OCI-LY1 (cell line): Measurements from ENCODE around the gene SAFB.

Source experiments
- H2AFZ ChIP-seq: fragments of 200-600 bp; sonication (generic), shearing (Covaris generic); 2 replicates; pipeline ENCODE4 v1.6.0; 2014; ENCODE audit warnings: antibody characterized with exemption, mild to moderate bottlenecking, low read length
- H3F3A ChIP-seq: fragments of 200-600 bp; sonication (generic), shearing (Covaris generic); 2 replicates; pipeline ENCODE4 v1.6.0; 2014; ENCODE audit warnings: mild to moderate bottlenecking, antibody characterized with exemption, low read length, moderate library complexity; ENCODE audit not compliant: insufficient read depth
- H3K27ac ChIP-seq: fragments of 200-600 bp; sonication (generic); 2 replicates; pipeline ENCODE4 v1.5.1; 2014; ENCODE audit warnings: low read length, mixed run types, mild to moderate bottlenecking, low read depth; ENCODE audit not compliant: poor library complexity, severe bottlenecking
- H3K27me3 ChIP-seq: fragments of 200-600 bp; sonication (generic); 2 replicates; pipeline ENCODE4 v1.6.0; 2014; ENCODE audit warnings: antibody characterized with exemption, mild to moderate bottlenecking, low read length, moderate library complexity; ENCODE audit not compliant: insufficient read depth
- H3K36me3 ChIP-seq: fragments of 200-600 bp; sonication (generic); 2 replicates; pipeline ENCODE4 v1.6.1; 2014; ENCODE audit warnings: mild to moderate bottlenecking, antibody characterized with exemption, low read length, moderate library complexity, mixed read lengths; ENCODE audit not compliant: insufficient read depth
- H3K4me1 ChIP-seq: fragments of 200-600 bp; sonication (generic); 2 replicates; pipeline ENCODE4 v1.5.1; 2014; ENCODE audit warnings: mild to moderate bottlenecking, low read length, moderate library complexity; ENCODE audit not compliant: insufficient read depth, severe bottlenecking
- H3K4me2 ChIP-seq: fragments of 200-600 bp; sonication (generic), shearing (Covaris generic); 2 replicates; pipeline ENCODE4 v1.6.1; 2014; ENCODE audit warnings: low read length
- H3K4me3 ChIP-seq: fragments of 200-600 bp; sonication (generic); 2 replicates; pipeline ENCODE4 v1.5.1; 2014; ENCODE audit warnings: low read length, low read depth, mild to moderate bottlenecking, mixed read lengths; ENCODE audit not compliant: poor library complexity, severe bottlenecking
- H3K79me2 ChIP-seq: fragments of 200-600 bp; shearing (Covaris generic); 2 replicates; pipeline ENCODE4 v1.6.1; 2016; ENCODE audit warnings: mixed run types, low read length, mixed read lengths; ENCODE audit not compliant: insufficient read depth
- H3K9ac ChIP-seq: fragments of 200-600 bp; sonication (generic), shearing (Covaris generic); 2 replicates; pipeline ENCODE4 v1.6.1; 2014; ENCODE audit warnings: mild to moderate bottlenecking, low read length, mixed read lengths
- H3K9me2 ChIP-seq: fragments of 200-600 bp; sonication (generic), shearing (Covaris generic); 2 replicates; pipeline ENCODE4 v1.6.1; 2014; ENCODE audit warnings: low read depth, mild to moderate bottlenecking, low read length, mixed read lengths
- H3K9me3 ChIP-seq: fragments of 200-600 bp; shearing (Covaris generic); 2 replicates; pipeline ENCODE4 v1.6.1; 2014; ENCODE audit warnings: low read length, mixed read lengths
- H4K20me1 ChIP-seq: fragments of 200-600 bp; sonication (generic), shearing (Covaris generic); 2 replicates; pipeline ENCODE4 v1.6.0; 2016; ENCODE audit warnings: mild to moderate bottlenecking, low read length; ENCODE audit not compliant: insufficient read depth
- CTCF ChIP-seq: fragments of 200-600 bp; sonication (generic), shearing (Covaris generic); IDR thresholded peaks from 2 replicates; pipeline ENCODE4 v1.5.1; 2017; ENCODE audit warnings: mild to moderate bottlenecking, antibody characterized with exemption, low read length, moderate library complexity, mixed read lengths
- EZH2 ChIP-seq: fragments of 200-600 bp; sonication (generic), shearing (Covaris generic); IDR thresholded peaks from 2 replicates; pipeline ENCODE4 v1.8.0; 2017; ENCODE audit warnings: borderline replicate concordance, mixed run types, mild to moderate bottlenecking, antibody characterized with exemption, low read length, moderate library complexity, mixed read lengths

Gene SAFB

GRCh38 chr19:5592531-5593342, 30.1 kb upstream of the SAFB start:
- H3K36me3 ChIP-seq = peaks cover 98% of the 10 kb centered on the region
- no peak overlapping the region for H2AFZ ChIP-seq

GRCh38 chr19:5593343-5594255, 29.3 kb upstream of the SAFB start:
- H3K27me3 ChIP-seq = no peaks in the 10 kb centered on the region
- TF ChIP-seq EZH2 (no peak), CTCF (no peak)
- H3K27ac ChIP-seq = no peak overlapping the region
- H3K9me3 ChIP-seq = no peaks in the 10 kb centered on the region
- H3K9me2 ChIP-seq = no peaks in the 10 kb centered on the region
- no peaks in the 10 kb centered on the region for H4K20me1 ChIP-seq
- H3K4me1 ChIP-seq = no peaks in the 10 kb centered on the region
- H3K9ac ChIP-seq = no peak overlapping the region
- peaks cover 98% of the 10 kb centered on the region for H3K36me3 ChIP-seq
- H2AFZ ChIP-seq = no peak overlapping the region
- no peak overlapping the region for H3K4me2 ChIP-seq
- no peaks in the 10 kb centered on the region for H3F3A ChIP-seq
- no peaks in the 10 kb centered on the region for H3K79me2 ChIP-seq
- no peak overlapping the region for H3K4me3 ChIP-seq

More at GRCh38 chr19:5592531-5593342, 30.1 kb upstream of the SAFB start:
- no peaks in the 10 kb centered on the region for H3F3A ChIP-seq
- no peak overlapping the region for H3K27ac ChIP-seq
- no peaks in the 10 kb centered on the region for H3K9me3 ChIP-seq
- H3K79me2 ChIP-seq = no peaks in the 10 kb centered on the region
- no peaks in the 10 kb centered on the region for H3K4me1 ChIP-seq
- no peak overlapping the region for H3K4me2 ChIP-seq
- H3K4me3 ChIP-seq = no peak overlapping the region
- TF ChIP-seq CTCF = no peak
- TF ChIP-seq EZH2 = no peak
- no peaks in the 10 kb centered on the region for H3K27me3 ChIP-seq
- H3K9me2 ChIP-seq = no peaks in the 10 kb centered on the region
- no peaks in the 10 kb centered on the region for H4K20me1 ChIP-seq
- H3K9ac ChIP-seq = no peak overlapping the region

GRCh38 chr19:5594521-5594950, 28.3 kb upstream of the SAFB start:
- Histone ChIP-seq H3F3A (no peaks in the 10 kb centered on the region), H3K4me1 (no peaks in the 10 kb centered on the region), H3K79me2 (no peaks in the 10 kb centered on the region), H3K9me2 (no peaks in the 10 kb centered on the region), H4K20me1 (no peaks in the 10 kb centered on the region), H3K27me3 (no peaks in the 10 kb centered on the region), H3K4me2 (no peak overlapping the region), H3K27ac (no peak overlapping the region), H3K36me3 (peaks cover 98% of the 10 kb centered on the region), H3K9me3 (no peaks in the 10 kb centered on the region), H3K9ac (no peak overlapping the region), H3K4me3 (no peak overlapping the region), H2AFZ (no peak overlapping the region)
- TF ChIP-seq CTCF = no peak
- no peak for TF ChIP-seq EZH2
